MM.1S (cell line): ENCODE measurements around the gene L1TD1.

Source experiments
- CTCF ChIP-seq: fragments of 300-600 bp; sonication (generic); IDR thresholded peaks from 2 replicates; pipeline ENCODE4 v1.5.1; 2016; ENCODE audit warnings: antibody characterized with exemption, low read length, mixed read lengths
- EZH2 ChIP-seq: fragments of 300-600 bp; sonication (generic); optimal IDR thresholded peaks from 2 replicates; pipeline ENCODE3; 2017; ENCODE audit warnings: low read depth, mild to moderate bottlenecking, antibody characterized with exemption, low read length, mixed read lengths
- EZH2phosphoT487 ChIP-seq: fragments of 300-600 bp; sonication (generic); IDR thresholded peaks from 2 replicates; pipeline ENCODE4 v1.6.1; 2018; ENCODE audit warnings: antibody characterized with exemption, low read length

- TF ChIP-seq CTCF = no peak
- TF ChIP-seq EZH2phosphoT487 = no peak
- no peak for TF ChIP-seq EZH2
Observed at GRCh38 chr1:62161711-62162110, 32.9 kb upstream of the L1TD1 start.
